K562 (cell line): ENCODE results near the gene HOXB7. TPM values are rescaled to one million over a fixed set of nuclear protein-coding genes. Genes with fewer than 3 reads are reported as not detected.

Experiments used
- ATF1 ChIP-seq, 2 experiments: fragments of 450-650 bp in 1 of 2; IDR thresholded peaks; 2 replicates each; pipeline ENCODE4 v1.6.1; 2016; ENCODE audit warnings: missing compliant biosample characterization in 1 of 2, missing genetic modification characterization in 1 of 2
- IFI16 ChIP-seq: fragments of 250-450 bp; sonication (Bioruptor Pico); IDR thresholded peaks from 2 replicates; pipeline ENCODE4 v2.1.2; 2022; ENCODE audit warnings: mild to moderate bottlenecking, inconsistent platforms
- KDM4B ChIP-seq, 2 experiments: fragments of 450-650 bp in 1 of 2; sonication (generic) in 1 of 2; IDR thresholded peaks; 2 replicates each; pipeline ENCODE4 v1.6.1; 2016 to 2017; ENCODE audit warnings: borderline replicate concordance in 2 of 2, antibody characterized with exemption in 1 of 2, low read depth in 1 of 2, mild to moderate bottlenecking in 1 of 2
- POLR2AphosphoS2 ChIP-seq: IDR thresholded peaks from 2 replicates; pipeline ENCODE4 v1.6.1; 2012; ENCODE audit warnings: low read length, improper control_type of control experiment
- RCOR1 ChIP-seq, 2 experiments: IDR thresholded peaks; 2 replicates each; pipeline ENCODE4 v1.6.1; 2012; ENCODE audit warnings: low read depth in 2 of 2, low read length in 2 of 2, borderline replicate concordance in 1 of 2, improper control_type of control experiment in 1 of 2
- TBP ChIP-seq: optimal IDR thresholded peaks from 2 replicates; pipeline ENCODE3; 2011; ENCODE audit warnings: low read depth, low read length, improper control_type of control experiment
- USF1 ChIP-seq: sonication (generic); formaldehyde crosslinking; IDR thresholded peaks from 2 replicates; pipeline ENCODE4 v1.9.0; 2022; ENCODE audit warnings: mild to moderate bottlenecking, missing genetic modification reagents
- ZBTB40 ChIP-seq, 2 experiments: fragments of 450-650 bp in 1 of 2; sonication (generic) in 1 of 2; formaldehyde crosslinking in 1 of 2; IDR thresholded peaks; 2 replicates each; pipeline versions ENCODE4 v1.7.1 to v1.9.0; 2016 to 2022; ENCODE audit warnings: inconsistent platforms in 1 of 2, mild to moderate bottlenecking in 1 of 2, missing genetic modification reagents in 1 of 2
- ZNF445 ChIP-seq: fragments of 250-450 bp; sonication (Bioruptor Pico); IDR thresholded peaks from 2 replicates; pipeline ENCODE4 v1.4.0; 2020; ENCODE audit warnings: low read depth, mild to moderate bottlenecking, moderate library complexity
- ZNF511 ChIP-seq: sonication (generic); formaldehyde crosslinking; IDR thresholded peaks from 2 replicates; pipeline ENCODE4 v1.8.0; 2022; ENCODE audit warnings: mild to moderate bottlenecking, missing genetic modification reagents
- polyA plus RNA-seq, 8 experiments: library from polyadenylated mRNA; depleted of rRNA in 4 of 8; stranded (reverse) in 5 of 8; unstranded in 3 of 8; fragments of >200 nt; fragmentation: Nextera tagmentation in 2 of 8; fragmentation: Illumina TruSeq in 1 of 8; extraction: Ambion mirVana in 2 of 8; extraction: Trizol in 1 of 8; gene quantifications; 2 replicates each; pipeline versions ENCODE4 v1.2.1 to v1.2.3, GENCODE V29; 2011 to 2014; ENCODE audit warnings: inconsistent platforms in 1 of 8, missing spikeins in 1 of 8
- total RNA-seq, 7 experiments: library from RNA; depleted of rRNA in 6 of 7; stranded (reverse); fragments of >200 nt in 6 of 7; fragmentation: Illumina TruSeq in 2 of 7; extraction: Trizol in 2 of 7; gene quantifications; 2 replicates each; pipeline versions ENCODE4 v1.2.1 to v1.2.3, GENCODE V29; 2011 to 2021; ENCODE audit warnings: low replicate concordance in 1 of 7
- TF ChIP-seq, protein P1 (sequence below), 2 experiments: fragments of 250-450 bp in 1 of 2; fragments of 450-650 bp in 1 of 2; sonication (Bioruptor Pico) in 1 of 2; IDR thresholded peaks; 2 replicates each; pipeline versions ENCODE4 v1.6.1 to v1.8.0; 2016 to 2021; ENCODE audit warnings: mild to moderate bottlenecking in 2 of 2, moderate library complexity in 2 of 2, missing compliant biosample characterization in 1 of 2, missing genetic modification characterization in 1 of 2
- TF ChIP-seq, protein P2 (sequence below): fragments of 450-650 bp; conservative IDR thresholded peaks from 2 replicates; pipeline ENCODE4 v1.6.1; 2016; ENCODE audit warnings: missing genetic modification characterization, low read depth, mild to moderate bottlenecking, missing compliant biosample characterization, moderate library complexity

The HOXB7 gene
- total and polyA plus RNA-seq, 9 of the 15 experiments (the other 6 are each of a cell fraction or from before 2014, with no cell fraction given), result 5.5 to 16.7 (median 8.3) TPM

DNA sequence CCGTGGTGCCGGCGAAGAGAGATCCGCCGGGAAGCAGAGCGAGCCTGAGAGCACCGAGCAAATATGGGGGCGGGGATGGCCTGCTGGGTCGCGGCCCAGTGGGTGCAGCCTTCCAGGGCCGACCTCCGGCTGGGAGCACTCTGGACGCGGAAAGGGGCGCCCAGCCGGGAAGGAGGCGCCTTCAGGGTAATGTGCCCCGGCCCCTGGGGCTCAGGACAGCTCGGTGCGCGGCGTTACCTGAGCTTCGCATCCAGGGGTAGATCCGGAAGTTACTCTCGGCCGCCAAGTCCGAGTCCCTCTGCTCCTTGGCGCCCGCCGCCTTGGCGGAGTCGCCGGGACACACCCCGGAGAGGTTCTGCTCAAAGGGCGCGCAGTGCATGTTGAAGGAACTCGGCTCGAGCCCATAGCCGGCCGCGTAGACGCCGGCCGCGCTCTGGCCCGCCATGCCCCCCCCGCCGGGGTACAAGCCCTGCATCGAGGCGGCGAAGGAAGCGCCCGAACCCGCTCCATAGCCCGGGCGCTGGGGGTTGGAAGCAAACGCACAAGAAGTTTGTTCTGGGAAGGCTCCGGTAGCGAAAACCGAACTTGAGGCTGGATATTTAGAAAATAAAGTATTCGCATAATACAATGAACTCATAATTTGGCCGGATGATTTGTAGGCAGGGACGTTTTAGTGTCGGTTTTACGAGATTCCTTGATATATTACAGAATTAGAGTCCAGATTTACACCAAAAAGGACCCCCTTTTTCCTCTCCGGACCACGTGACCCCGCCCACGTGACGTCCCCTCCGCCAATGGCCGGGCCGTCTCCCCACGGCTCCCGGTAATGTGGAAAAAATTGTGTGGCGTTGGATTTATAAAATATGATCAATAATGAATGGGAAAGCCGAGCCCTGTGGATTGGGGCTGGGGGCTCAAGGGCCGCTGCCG lies at the start of gene HOXB7 (continued):
- TF ChIP-seq ZBTB40 (IDR thresholded peaks at IDR 0.05) (peak; percentile 32; the same call in 1 of the 2 replicates), ZBTB40 (CRISPR knock-in tag; IDR thresholded peaks at IDR 0.05) (no peak), ATF1 (CRISPR knock-in tag; IDR thresholded peaks at IDR 0.05) (no peak), ATF1 (tag; IDR thresholded peaks at IDR 0.05) (0 out of 2 replicates have a peak, but pooled peaks have one; percentile 5), RCOR1 (IDR thresholded peaks at IDR 0.05; ENCODE audit: borderline replicate concordance in 1 of 2, low read depth in 2 of 2, low read length in 2 of 2) (no peak), TBP (peak; percentile 7), ZNF511 (CRISPR knock-in tag) (peak; percentile 67; the same call in 1 of the 2 replicates), IFI16 (CRISPR knock-in tag) (no peak), ZNF445 (CRISPR knock-in tag) (no peak), USF1 (CRISPR knock-in tag) (peak; percentile 97), POLR2AphosphoS2 (peak; percentile 67; the same call in 1 of the 2 replicates), KDM4B (IDR thresholded peaks at IDR 0.05; ENCODE audit: borderline replicate concordance in 2 of 2, low read depth in 1 of 2) (peak in 1 of 2 experiments; percentile 42; a peak in 1 of 4 replicates)
- TF ChIP-seq, protein P1, sequence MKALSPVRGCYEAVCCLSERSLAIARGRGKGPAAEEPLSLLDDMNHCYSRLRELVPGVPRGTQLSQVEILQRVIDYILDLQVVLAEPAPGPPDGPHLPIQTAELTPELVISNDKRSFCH (CRISPR knock-in tag; IDR thresholded peaks at IDR 0.05), result no peak
- TF ChIP-seq, protein P1 (tag; IDR thresholded peaks at IDR 0.05), result 0 out of 2 replicates have a peak, but pooled peaks have one; percentile 39
- TF ChIP-seq, protein P2, sequence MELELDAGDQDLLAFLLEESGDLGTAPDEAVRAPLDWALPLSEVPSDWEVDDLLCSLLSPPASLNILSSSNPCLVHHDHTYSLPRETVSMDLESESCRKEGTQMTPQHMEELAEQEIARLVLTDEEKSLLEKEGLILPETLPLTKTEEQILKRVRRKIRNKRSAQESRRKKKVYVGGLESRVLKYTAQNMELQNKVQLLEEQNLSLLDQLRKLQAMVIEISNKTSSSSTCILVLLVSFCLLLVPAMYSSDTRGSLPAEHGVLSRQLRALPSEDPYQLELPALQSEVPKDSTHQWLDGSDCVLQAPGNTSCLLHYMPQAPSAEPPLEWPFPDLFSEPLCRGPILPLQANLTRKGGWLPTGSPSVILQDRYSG (tag), result no peak
